Measurements from ENCODE around the gene GUCD1. TPM values are rescaled to one million over a fixed set of nuclear protein-coding genes. Genes with fewer than 3 reads are reported as not detected.

Gene GUCD1
- total and polyA plus RNA-seq, 9 of the 15 experiments (the other 6 are each of a cell fraction or from before 2014, with no cell fraction given) = 31.5 to 67.8 (median 50.3) TPM

DNA sequence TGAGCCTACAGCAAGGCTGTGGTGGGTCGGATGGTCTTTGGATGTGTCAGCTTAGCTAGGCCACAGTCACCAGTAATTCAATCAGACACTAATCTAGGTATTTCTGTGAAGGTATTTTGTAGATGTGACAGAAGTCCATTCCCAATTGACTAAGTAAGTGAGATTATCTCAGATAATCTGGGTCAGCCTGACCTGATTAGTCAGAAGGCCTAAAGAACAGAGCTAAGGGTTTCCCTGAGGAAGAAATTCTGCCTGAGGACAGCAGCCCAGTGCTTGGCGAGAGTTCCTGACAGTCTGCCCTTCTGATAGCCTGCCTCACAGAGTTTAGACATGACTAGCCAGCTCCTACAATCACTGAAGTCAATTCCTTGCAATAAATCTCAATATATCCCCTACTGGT, 28.7 kb downstream of the GUCD1 start:
- no peak overlapping the region for H3K9ac ChIP-seq (ENCODE audit: insufficient read depth in 1 of 2, low read depth in 2 of 2, low read length in 2 of 2)
- H3K36me3 ChIP-seq (ENCODE audit: control insufficient read depth, insufficient read depth, low read length) = no peaks in the 10 kb centered on the region
- no peak for ATAC-seq
- no peaks in the 10 kb centered on the region; a peak in 2 of 5 replicates for H3K27me3 ChIP-seq (ENCODE audit: control insufficient read depth in 2 of 2, insufficient read depth in 2 of 2, low read length in 2 of 2)
- DNase-seq (ENCODE audit: extremely low read depth in 1 of 4, low spot score in 3 of 4) = no peak
- FAIRE-seq = no peak
- H3K4me1 ChIP-seq (replicated peaks in 1 of 2; ENCODE audit: control insufficient read depth in 2 of 2, insufficient read depth in 2 of 2, low read length in 2 of 2) = no peaks in the 10 kb centered on the region; a peak in 1 of 5 replicates
- intact Hi-C loops (cut with micrococcal nuclease) = loop anchor here (10.0 kb wide), 2 partner anchors 201 to 341 kb away; partner anchors contain the start of gene SUSD2
- ChIA-PET POLR2A (interaction anchor here (0.5 to 1.6 kb wide), 2 partner anchors 10 to 104 kb away, joined by 3 to 5 read pairs; no protein-coding TSS in a partner anchor), CTCF (ENCODE audit: low intra/inter-chr PET ratio) (interaction anchor here (1.1 to 1.6 kb wide), 3 partner anchors 102 to 201 kb away, joined by 6 to 8 read pairs (median 7); no protein-coding TSS in a partner anchor)
- H3K9me3 ChIP-seq (replicated peaks; ENCODE audit: control insufficient read depth, insufficient read depth, low read depth, low read length) = no peaks in the 10 kb centered on the region
- H3K4me3 ChIP-seq = no peak overlapping the region
- no TSS peak for BruUV-seq (replicated peaks)
- TF ChIP-seq JUN (IDR thresholded peaks at IDR 0.05; ENCODE audit: borderline replicate concordance, low read depth, low read length) = no peak
- no peak for TF ChIP-seq JUN (CRISPR knock-in tag; IDR thresholded peaks at IDR 0.05; ENCODE audit: borderline replicate concordance)
- TF ChIP-seq, protein P1, sequence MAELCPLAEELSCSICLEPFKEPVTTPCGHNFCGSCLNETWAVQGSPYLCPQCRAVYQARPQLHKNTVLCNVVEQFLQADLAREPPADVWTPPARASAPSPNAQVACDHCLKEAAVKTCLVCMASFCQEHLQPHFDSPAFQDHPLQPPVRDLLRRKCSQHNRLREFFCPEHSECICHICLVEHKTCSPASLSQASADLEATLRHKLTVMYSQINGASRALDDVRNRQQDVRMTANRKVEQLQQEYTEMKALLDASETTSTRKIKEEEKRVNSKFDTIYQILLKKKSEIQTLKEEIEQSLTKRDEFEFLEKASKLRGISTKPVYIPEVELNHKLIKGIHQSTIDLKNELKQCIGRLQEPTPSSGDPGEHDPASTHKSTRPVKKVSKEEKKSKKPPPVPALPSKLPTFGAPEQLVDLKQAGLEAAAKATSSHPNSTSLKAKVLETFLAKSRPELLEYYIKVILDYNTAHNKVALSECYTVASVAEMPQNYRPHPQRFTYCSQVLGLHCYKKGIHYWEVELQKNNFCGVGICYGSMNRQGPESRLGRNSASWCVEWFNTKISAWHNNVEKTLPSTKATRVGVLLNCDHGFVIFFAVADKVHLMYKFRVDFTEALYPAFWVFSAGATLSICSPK (IDR thresholded peaks at IDR 0.05; ENCODE audit: borderline replicate concordance) = no peak
- TF ChIP-seq MCM2 (IDR thresholded peaks at IDR 0.05; ENCODE audit: low read depth) = no peak
- TF ChIP-seq, protein P2, sequence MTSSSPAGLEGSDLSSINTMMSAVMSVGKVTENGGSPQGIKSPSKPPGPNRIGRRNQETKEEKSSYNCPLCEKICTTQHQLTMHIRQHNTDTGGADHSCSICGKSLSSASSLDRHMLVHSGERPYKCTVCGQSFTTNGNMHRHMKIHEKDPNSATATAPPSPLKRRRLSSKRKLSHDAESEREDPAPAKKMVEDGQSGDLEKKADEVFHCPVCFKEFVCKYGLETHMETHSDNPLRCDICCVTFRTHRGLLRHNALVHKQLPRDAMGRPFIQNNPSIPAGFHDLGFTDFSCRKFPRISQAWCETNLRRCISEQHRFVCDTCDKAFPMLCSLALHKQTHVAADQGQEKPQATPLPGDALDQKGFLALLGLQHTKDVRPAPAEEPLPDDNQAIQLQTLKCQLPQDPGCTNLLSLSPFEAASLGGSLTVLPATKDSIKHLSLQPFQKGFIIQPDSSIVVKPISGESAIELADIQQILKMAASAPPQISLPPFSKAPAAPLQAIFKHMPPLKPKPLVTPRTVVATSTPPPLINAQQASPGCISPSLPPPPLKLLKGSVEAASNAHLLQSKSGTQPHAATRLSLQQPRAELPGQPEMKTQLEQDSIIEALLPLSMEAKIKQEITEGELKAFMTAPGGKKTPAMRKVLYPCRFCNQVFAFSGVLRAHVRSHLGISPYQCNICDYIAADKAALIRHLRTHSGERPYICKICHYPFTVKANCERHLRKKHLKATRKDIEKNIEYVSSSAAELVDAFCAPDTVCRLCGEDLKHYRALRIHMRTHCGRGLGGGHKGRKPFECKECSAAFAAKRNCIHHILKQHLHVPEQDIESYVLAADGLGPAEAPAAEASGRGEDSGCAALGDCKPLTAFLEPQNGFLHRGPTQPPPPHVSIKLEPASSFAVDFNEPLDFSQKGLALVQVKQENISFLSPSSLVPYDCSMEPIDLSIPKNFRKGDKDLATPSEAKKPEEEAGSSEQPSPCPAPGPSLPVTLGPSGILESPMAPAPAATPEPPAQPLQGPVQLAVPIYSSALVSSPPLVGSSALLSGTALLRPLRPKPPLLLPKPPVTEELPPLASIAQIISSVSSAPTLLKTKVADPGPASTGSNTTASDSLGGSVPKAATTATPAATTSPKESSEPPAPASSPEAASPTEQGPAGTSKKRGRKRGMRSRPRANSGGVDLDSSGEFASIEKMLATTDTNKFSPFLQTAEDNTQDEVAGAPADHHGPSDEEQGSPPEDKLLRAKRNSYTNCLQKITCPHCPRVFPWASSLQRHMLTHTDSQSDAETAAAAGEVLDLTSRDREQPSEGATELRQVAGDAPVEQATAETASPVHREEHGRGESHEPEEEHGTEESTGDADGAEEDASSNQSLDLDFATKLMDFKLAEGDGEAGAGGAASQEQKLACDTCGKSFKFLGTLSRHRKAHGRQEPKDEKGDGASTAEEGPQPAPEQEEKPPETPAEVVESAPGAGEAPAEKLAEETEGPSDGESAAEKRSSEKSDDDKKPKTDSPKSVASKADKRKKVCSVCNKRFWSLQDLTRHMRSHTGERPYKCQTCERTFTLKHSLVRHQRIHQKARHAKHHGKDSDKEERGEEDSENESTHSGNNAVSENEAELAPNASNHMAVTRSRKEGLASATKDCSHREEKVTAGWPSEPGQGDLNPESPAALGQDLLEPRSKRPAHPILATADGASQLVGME (CRISPR knock-in tag; IDR thresholded peaks at IDR 0.05) = no peak
- no peak for TF ChIP-seq ZNF354B (CRISPR knock-in tag; IDR thresholded peaks at IDR 0.05)
- TF ChIP-seq FOS (IDR thresholded peaks at IDR 0.05; ENCODE audit: extremely low read depth, insufficient read length) = no peak
- TF ChIP-seq HLTF (IDR thresholded peaks at IDR 0.05) = no peak
- no peak overlapping the region for H2AFZ ChIP-seq (ENCODE audit: low read depth, low read length)
- no peak overlapping the region for H3K27ac ChIP-seq (ENCODE audit: extremely low read depth, low read depth, low read length)
- in situ Hi-C loops (cut with MboI) = no loop called here
- H3K4me2 ChIP-seq (ENCODE audit: insufficient read depth, low read length) = no peak overlapping the region
- H3K79me2 ChIP-seq (ENCODE audit: control insufficient read depth, insufficient read depth, low read length) = no peaks in the 10 kb centered on the region
- 10% methylated on average over 2 of the region's 2 CpGs for WGBS (ENCODE audit: insufficient coverage, low coverage, missing lambda C conversion rate)
- H4K20me1 ChIP-seq (replicated peaks; ENCODE audit: control insufficient read depth, insufficient read depth, low read length) = 0 out of 2 replicates have a peak, but pooled peaks cover 3% of the 10 kb centered on the region
- no peaks in the 10 kb centered on the region for H3K9me1 ChIP-seq (ENCODE audit: control insufficient read depth, insufficient read depth, low read length)
